DND-41 (cell line): ENCODE results near the gene LAMC1.

Source experiments
- ATAC-seq: fragments of 200-7000 bp; cut with Tn5 transposase; 3 replicates; pipeline ENCODE4 v1.9.1; 2021; ENCODE audit warnings: low read depth; ENCODE audit not compliant: insufficient read depth
- DNase-seq: peaks from one replicate; pipeline ENCODE4 v3.0.0-alpha.2; 2020
- H2AFZ ChIP-seq: 2 replicates; pipeline ENCODE4 v1.6.0; 2012; ENCODE audit warnings: low read depth, low read length
- H3K27ac ChIP-seq: 2 replicates; pipeline ENCODE4 v1.5.1; 2012; ENCODE audit warnings: low read length, inconsistent platforms
- H3K27me3 ChIP-seq: fragments of 200-600 bp; sonication (generic); 2 replicates; pipeline ENCODE4 v1.6.0; 2012; ENCODE audit warnings: low read length, mild to moderate bottlenecking, inconsistent platforms; ENCODE audit not compliant: insufficient read depth, poor library complexity
- H3K36me3 ChIP-seq: 2 replicates; pipeline ENCODE4 v1.5.1; 2012; ENCODE audit warnings: low read length, inconsistent platforms; ENCODE audit not compliant: insufficient read depth
- H3K4me1 ChIP-seq: 2 replicates; pipeline ENCODE4 v1.5.1; 2012; ENCODE audit warnings: mild to moderate bottlenecking, low read length; ENCODE audit not compliant: insufficient read depth
- H3K4me2 ChIP-seq: 2 replicates; pipeline ENCODE4 v1.6.0; 2012; ENCODE audit warnings: mild to moderate bottlenecking, moderate library complexity, low read length, inconsistent platforms; ENCODE audit not compliant: insufficient read depth
- H3K4me3 ChIP-seq, 2 experiments: fragments of 200-600 bp in 1 of 2; shearing (Covaris generic) in 1 of 2; 2 replicates each; pipeline ENCODE4 v1.5.1; 2012 to 2016; ENCODE audit warnings: inconsistent platforms in 2 of 2, low read length in 2 of 2, mild to moderate bottlenecking in 2 of 2, low read depth in 1 of 2, moderate library complexity in 1 of 2
- H3K79me2 ChIP-seq: 2 replicates; pipeline ENCODE4 v1.6.0; 2012; ENCODE audit warnings: low read length, inconsistent platforms; ENCODE audit not compliant: insufficient read depth
- H3K9ac ChIP-seq: 2 replicates; pipeline ENCODE4 v1.6.0; 2012; ENCODE audit warnings: low read depth, mild to moderate bottlenecking, inconsistent platforms, low read length, moderate library complexity
- H3K9me3 ChIP-seq: 2 replicates; pipeline ENCODE4 v1.5.1; 2012; ENCODE audit warnings: low read length, moderate library complexity, mild to moderate bottlenecking, inconsistent platforms; ENCODE audit not compliant: insufficient read depth, severe bottlenecking
- H4K20me1 ChIP-seq: 2 replicates; pipeline ENCODE4 v1.6.0; 2012; ENCODE audit warnings: low read length; ENCODE audit not compliant: insufficient read depth
- CTCF ChIP-seq: IDR thresholded peaks from 2 replicates; pipeline ENCODE4 v1.5.1; 2012; ENCODE audit warnings: borderline replicate concordance, low read length, moderate library complexity, mild to moderate bottlenecking; ENCODE audit not compliant: poor library complexity, severe bottlenecking; ENCODE audit errors: extremely low read depth
- EZH2 ChIP-seq: IDR thresholded peaks from 3 replicates; pipeline ENCODE4 v1.6.1; 2012; ENCODE audit warnings: borderline replicate concordance, low read depth, mild to moderate bottlenecking, moderate library complexity, low read length, inconsistent platforms; ENCODE audit not compliant: severe bottlenecking

Gene LAMC1

GRCh38 chr1:183135336-183135735 lies 112.1 kb downstream of the LAMC1 start:
- Histone ChIP-seq H3K4me3 (no peak overlapping the region), H2AFZ (no peak overlapping the region), H4K20me1 (no peaks in the 10 kb centered on the region), H3K9ac (no peak overlapping the region), H3K9me3 (no peaks in the 10 kb centered on the region), H3K4me1 (peaks cover 25% of the 10 kb centered on the region), H3K79me2 (no peaks in the 10 kb centered on the region), H3K27me3 (no peaks in the 10 kb centered on the region), H3K4me2 (no peak overlapping the region), H3K27ac (no peak overlapping the region), H3K36me3 (no peaks in the 10 kb centered on the region)
- TF ChIP-seq CTCF (no peak), EZH2 (no peak)
- DNase-seq: no peak
- ATAC-seq: no peak

DNA sequence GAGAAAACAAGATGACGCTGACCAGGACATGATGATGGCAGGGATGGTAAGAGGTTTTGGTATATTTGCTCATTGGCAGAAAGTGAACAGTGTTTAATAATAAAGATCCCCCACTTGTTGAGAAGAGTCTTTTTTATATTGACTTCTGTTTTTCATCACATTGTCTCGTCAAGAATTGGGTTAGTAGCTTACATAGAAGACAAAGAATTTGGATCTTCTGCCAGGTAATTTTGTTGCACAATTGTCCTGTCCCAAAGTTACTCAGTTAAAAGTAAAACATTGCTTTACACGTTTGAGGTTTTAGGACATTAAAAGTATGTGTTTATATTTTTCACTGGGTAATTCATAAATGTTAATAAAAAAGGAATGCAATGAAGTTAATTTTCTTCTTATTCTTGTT lies 114.6 kb downstream of the LAMC1 start:
- Histone ChIP-seq H3K9me3 (no peaks in the 10 kb centered on the region), H3K9ac (no peak overlapping the region), H3K79me2 (no peaks in the 10 kb centered on the region), H3K27ac (no peak overlapping the region), H2AFZ (no peak overlapping the region), H4K20me1 (no peaks in the 10 kb centered on the region), H3K4me2 (no peak overlapping the region), H3K4me3 (no peak overlapping the region), H3K27me3 (no peaks in the 10 kb centered on the region), H3K36me3 (no peaks in the 10 kb centered on the region), H3K4me1 (peaks cover 2% of the 10 kb centered on the region; the same call in 1 of the 2 replicates)
- no peak for ATAC-seq
- no peak for TF ChIP-seq CTCF
- no peak for TF ChIP-seq EZH2
- DNase-seq: no peak

DNA sequence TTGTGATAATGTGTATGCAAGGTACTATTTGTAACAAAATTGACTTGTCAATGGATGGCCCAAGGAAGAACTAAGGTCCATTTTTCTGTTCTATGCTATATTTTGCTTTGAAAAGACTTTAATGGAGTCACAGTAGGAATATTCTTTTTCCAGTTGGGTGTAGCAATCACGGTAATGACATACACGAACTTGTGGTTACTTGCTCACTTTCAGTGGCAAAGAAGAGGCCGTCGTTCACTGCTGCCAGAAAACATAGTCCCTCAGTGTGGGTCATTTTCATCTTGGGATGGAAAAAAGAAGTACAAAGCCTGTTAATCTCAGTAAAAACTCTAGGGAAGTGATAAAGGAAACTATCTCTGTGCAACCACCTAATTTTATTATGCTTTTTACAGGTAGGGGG lies 115.1 kb downstream of the LAMC1 start:
- Histone ChIP-seq H3K27ac (no peak overlapping the region), H3K27me3 (no peaks in the 10 kb centered on the region), H3K4me2 (no peak overlapping the region), H3K9ac (no peak overlapping the region), H3K36me3 (no peaks in the 10 kb centered on the region), H4K20me1 (no peaks in the 10 kb centered on the region), H2AFZ (no peak overlapping the region), H3K9me3 (no peaks in the 10 kb centered on the region), H3K4me1 (peaks cover 5% of the 10 kb centered on the region), H3K79me2 (no peaks in the 10 kb centered on the region), H3K4me3 (no peak overlapping the region)
- TF ChIP-seq EZH2 (no peak), CTCF (no peak)
- ATAC-seq: no peak
- DNase-seq: no peak

DNA sequence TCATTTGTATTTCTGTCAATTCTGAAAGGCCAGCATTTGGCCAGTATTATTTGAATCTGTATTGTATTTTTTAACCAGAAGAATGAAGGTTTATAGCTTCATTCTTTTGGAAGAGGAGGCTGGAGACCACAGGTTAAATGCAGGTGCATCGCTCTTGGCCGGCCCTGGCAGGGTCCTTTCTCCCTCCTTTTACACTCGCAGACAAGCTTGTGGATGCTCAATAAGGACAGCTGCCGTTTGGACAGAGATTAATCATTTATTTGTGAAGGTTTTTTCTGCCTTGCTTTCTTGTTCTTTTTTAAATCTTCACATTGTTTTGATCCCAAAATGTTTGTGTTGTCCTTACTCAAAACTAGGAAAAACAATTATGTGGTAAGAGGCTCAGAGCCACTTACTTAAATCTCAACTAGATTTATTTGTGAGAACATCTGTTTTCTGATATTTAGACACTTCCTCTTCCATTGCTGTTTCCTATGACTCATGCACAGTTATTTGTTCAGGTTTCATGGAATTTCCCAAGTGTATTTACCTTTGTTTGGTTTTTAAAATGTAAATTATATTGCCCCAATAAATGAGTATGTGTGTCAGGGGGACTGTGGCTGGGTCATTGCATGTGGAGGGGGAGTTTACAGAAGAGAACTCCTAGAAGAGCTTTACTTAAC lies 116.2 kb downstream of the LAMC1 start:
- Histone ChIP-seq H3K27me3 (no peaks in the 10 kb centered on the region), H3K4me1 (peaks cover 16% of the 10 kb centered on the region), H3K9ac (no peak overlapping the region), H3K79me2 (no peaks in the 10 kb centered on the region), H3K4me3 (no peak overlapping the region), H3K36me3 (no peaks in the 10 kb centered on the region), H2AFZ (no peak overlapping the region), H3K4me2 (no peak overlapping the region), H3K9me3 (no peaks in the 10 kb centered on the region), H4K20me1 (no peaks in the 10 kb centered on the region), H3K27ac (no peak overlapping the region)
- no peak for TF ChIP-seq EZH2
- no peak for TF ChIP-seq CTCF
- DNase-seq (no peak), ATAC-seq (no peak)
